SK-N-SH (cell line): Measurements from ENCODE around the gene KLC1.

Source experiments
- EP300 ChIP-seq, 2 experiments: IDR thresholded peaks; 2 replicates each; pipeline versions ENCODE4 v1.4.0 to v1.6.1; 2012; ENCODE audit warnings: borderline replicate concordance in 1 of 2, low read depth in 1 of 2, low read length in 1 of 2
- EZH2phosphoT487 ChIP-seq: fragments of 200-600 bp; sonication (generic); IDR thresholded peaks from 2 replicates; pipeline ENCODE4 v1.6.1; 2017; ENCODE audit warnings: low read depth, mixed run types, mild to moderate bottlenecking, antibody characterized with exemption, moderate library complexity, borderline replicate concordance
- MXI1 ChIP-seq: IDR thresholded peaks from 2 replicates; pipeline ENCODE4 v1.6.1; 2012; ENCODE audit warnings: mild to moderate bottlenecking, low read depth, low read length, improper control_type of control experiment
- RAD21 ChIP-seq: IDR thresholded peaks from 2 replicates; pipeline ENCODE4 v1.6.1; 2012; ENCODE audit warnings: mild to moderate bottlenecking, low read length
- RCOR1 ChIP-seq: fragments of 150-350 bp; IDR thresholded peaks from 2 replicates; pipeline ENCODE4 v1.6.1; 2017; ENCODE audit warnings: antibody characterized with exemption, low read length
- RFX5 ChIP-seq: IDR thresholded peaks from 2 replicates; pipeline ENCODE4 v1.6.1; 2012; ENCODE audit warnings: mild to moderate bottlenecking, improper control_type of control experiment, low read length
- TAF1 ChIP-seq: IDR thresholded peaks from 2 replicates; pipeline ENCODE4 v1.6.1; 2012; ENCODE audit warnings: low read depth, mild to moderate bottlenecking, low read length, moderate library complexity, borderline replicate concordance
- TCF12 ChIP-seq: IDR thresholded peaks from 2 replicates; pipeline ENCODE4 v1.4.0; 2012
- TF ChIP-seq, protein P1 (sequence below): IDR thresholded peaks from 2 replicates; pipeline ENCODE4 v1.4.0; 2012; ENCODE audit warnings: low read depth
- TF ChIP-seq, protein P2 (sequence below): IDR thresholded peaks from 2 replicates; pipeline ENCODE4 v1.4.0; 2012; ENCODE audit warnings: low read depth, borderline replicate concordance
- TF ChIP-seq, protein P3 (sequence below): fragments of 200-600 bp; sonication (generic); IDR thresholded peaks from 2 replicates; pipeline ENCODE4 v1.6.1; 2017; ENCODE audit warnings: antibody characterized with exemption, mild to moderate bottlenecking, moderate library complexity

DNA sequence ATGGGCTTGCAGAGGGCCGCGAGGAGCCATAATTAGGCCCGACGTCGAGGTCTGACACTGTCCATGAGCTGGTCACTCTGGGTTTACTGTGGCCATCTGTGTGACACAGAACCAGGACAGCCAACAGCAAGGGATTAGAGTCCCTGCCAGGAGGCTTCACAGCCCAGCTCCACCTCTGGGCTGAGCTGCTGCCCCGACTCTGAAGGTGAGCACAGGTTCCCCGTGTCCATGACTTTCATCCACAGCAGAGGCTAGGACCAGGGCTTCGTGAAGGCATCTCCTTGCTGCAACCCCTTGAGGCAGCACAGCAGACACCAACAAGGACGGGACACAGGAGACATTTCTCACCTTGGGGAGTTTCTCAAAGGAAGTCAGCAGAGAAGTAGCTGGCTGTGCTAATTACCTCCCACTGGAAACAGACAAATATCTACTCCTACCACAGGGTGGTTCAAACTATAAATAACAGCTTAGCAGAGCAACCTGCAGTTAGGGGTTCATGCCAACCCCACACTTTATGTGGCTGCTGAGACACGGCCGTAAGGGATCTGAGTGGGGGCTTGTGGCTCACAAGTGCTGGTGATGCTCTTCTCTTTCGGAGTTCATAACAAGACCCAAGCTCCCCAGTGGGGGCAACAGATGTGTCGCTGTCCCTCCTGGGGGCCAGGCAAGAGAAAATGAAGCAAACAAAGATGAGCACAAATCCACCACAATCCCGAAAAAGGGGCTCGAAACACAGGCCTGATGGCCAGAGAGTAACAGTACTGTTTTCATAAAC is 115.8 kb downstream of the KLC1 start:
- TF ChIP-seq RCOR1: no peak
- no peak for TF ChIP-seq EZH2phosphoT487
- TF ChIP-seq RAD21: no peak
- TF ChIP-seq, protein P1, sequence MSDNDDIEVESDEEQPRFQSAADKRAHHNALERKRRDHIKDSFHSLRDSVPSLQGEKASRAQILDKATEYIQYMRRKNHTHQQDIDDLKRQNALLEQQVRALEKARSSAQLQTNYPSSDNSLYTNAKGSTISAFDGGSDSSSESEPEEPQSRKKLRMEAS: no peak
- TF ChIP-seq, protein P2, sequence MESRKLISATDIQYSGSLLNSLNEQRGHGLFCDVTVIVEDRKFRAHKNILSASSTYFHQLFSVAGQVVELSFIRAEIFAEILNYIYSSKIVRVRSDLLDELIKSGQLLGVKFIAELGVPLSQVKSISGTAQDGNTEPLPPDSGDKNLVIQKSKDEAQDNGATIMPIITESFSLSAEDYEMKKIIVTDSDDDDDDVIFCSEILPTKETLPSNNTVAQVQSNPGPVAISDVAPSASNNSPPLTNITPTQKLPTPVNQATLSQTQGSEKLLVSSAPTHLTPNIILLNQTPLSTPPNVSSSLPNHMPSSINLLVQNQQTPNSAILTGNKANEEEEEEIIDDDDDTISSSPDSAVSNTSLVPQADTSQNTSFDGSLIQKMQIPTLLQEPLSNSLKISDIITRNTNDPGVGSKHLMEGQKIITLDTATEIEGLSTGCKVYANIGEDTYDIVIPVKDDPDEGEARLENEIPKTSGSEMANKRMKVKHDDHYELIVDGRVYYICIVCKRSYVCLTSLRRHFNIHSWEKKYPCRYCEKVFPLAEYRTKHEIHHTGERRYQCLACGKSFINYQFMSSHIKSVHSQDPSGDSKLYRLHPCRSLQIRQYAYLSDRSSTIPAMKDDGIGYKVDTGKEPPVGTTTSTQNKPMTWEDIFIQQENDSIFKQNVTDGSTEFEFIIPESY: no peak
- TF ChIP-seq MXI1: no peak
- TF ChIP-seq TAF1: no peak
- no peak for TF ChIP-seq TCF12
- TF ChIP-seq, protein P3, sequence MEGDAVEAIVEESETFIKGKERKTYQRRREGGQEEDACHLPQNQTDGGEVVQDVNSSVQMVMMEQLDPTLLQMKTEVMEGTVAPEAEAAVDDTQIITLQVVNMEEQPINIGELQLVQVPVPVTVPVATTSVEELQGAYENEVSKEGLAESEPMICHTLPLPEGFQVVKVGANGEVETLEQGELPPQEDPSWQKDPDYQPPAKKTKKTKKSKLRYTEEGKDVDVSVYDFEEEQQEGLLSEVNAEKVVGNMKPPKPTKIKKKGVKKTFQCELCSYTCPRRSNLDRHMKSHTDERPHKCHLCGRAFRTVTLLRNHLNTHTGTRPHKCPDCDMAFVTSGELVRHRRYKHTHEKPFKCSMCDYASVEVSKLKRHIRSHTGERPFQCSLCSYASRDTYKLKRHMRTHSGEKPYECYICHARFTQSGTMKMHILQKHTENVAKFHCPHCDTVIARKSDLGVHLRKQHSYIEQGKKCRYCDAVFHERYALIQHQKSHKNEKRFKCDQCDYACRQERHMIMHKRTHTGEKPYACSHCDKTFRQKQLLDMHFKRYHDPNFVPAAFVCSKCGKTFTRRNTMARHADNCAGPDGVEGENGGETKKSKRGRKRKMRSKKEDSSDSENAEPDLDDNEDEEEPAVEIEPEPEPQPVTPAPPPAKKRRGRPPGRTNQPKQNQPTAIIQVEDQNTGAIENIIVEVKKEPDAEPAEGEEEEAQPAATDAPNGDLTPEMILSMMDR: no peak
- no peak for TF ChIP-seq EP300 (IDR thresholded peaks at IDR 0.05; ENCODE audit: borderline replicate concordance in 1 of 2, low read depth in 1 of 2, low read length in 1 of 2)
- TF ChIP-seq RFX5: no peak
